HS-27A (cell line): ENCODE results near the gene TIA1.
"Not testable (repeated sequence)": the region's sequence is repeated elsewhere in the genome, so short reads cannot be mapped to it uniquely, and the experiment has no call there.

ENCODE experiments used
- DNase-seq: peaks from one replicate; pipeline ENCODE4 v3.0.0-alpha.2; 2012; ENCODE audit warnings: low read depth, missing footprints

The TIA1 gene

DNA sequence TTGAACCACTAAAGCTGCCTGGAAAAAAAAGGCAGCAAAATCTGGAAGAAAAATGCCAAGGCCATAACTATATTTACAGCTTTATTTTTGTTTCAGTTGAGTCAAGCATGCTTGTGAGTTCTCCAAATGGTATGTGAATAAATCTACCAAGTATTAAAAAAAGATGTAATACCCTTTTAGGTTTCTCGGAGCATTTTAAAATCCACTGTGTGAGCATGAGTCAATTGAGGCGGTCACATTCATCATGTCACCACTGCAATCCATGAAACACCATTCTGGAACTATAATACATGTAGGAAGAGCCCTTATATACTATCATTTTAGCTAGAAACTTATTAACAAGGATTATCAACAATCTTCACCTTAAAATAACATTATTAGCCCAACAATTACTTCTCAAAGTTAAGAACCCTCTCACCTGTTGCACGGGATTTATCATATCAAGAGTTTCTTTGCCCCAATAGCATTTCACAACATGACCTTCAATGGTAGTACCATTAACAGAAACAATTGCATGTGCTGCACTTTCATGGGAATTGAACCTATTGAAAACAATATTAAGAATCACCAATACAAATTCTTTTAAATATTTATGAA is 33.4 kb downstream of the TIA1 start:
- DNase-seq = peak; percentile 41

DNA sequence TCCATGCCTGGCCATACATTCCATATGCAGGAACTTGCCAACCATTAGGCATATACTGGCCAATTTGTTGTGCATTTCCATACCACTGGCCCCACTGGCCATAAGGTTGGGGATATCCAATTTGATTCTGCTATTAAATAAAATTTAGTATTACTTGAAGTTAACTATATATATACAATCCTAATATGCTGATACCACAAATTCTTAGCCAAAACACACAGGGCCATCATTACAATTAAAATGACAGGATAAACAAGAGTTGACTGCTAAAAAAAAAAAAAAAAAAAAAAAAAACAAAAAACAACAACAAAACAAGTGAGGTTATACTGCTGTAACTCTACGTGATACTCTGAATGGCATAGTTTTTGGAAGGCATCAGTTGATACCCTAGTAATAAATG is 34.1 kb downstream of the TIA1 start:
- DNase-seq = no peak

DNA sequence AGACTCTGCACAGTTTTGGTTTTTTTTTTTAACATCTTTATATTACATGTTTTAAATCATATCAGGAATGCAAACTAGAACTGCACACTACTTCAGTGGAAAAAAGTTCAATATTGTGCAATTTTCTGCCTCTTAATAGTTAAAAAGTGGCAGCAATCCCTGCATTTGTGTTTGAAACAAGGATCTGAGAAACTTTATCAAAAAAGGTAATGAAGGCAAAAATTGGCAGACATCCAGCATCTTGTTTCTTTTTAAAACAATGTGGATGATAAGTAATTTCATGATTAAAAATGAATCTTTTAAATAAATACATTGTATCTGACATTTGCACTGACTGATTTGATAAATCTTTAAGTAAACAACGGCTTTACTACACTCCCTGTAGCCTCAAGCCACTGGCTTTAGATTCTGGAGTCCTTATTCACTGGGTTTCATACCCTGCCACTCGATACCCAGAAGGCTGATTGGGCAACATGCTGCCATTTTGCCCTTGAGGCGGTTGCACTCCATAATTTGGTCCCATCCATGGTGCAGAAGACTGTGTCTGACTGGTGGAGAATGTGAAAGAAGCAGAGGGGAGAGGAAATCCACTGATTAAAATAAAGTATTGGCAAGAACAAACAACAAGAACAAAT is 36.0 kb downstream of the TIA1 start:
- DNase-seq = no peak

DNA sequence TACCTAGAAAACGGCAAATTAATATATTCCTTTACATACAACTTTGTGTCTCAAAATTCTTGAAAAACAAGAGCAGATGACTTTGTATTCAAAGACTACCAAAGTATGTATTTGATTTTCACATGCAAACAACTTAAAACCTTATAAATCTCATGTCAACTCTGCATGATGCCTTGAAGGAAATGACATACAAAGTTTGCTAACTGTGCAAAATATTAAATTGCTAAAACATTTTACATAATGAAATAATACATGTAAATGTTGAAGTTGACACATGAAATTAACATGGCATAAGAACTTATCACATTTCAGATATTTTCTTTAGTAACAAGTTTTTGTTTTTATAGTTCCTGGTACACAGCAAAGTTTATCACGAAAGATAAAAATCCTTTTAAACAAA is 36.8 kb downstream of the TIA1 start:
- no peak for DNase-seq

DNA sequence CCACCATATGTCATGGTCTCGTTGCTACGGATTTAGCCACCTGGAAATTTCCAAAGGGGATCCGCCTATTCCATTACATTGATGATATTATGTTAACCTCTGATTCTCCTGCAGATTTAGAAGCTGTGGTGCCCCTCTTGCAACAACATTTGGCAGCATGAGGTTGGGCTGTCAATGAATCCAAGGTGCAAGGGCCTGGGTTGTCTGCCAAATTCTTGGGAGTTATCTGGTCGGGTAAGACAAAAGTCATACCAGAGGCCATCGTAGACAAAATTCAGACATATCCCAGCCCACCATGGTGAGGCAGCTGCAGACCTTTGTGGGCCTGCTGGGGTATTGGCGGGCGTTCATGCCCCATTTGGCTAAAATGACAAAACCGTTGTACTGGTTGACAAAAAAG is 44.0 kb downstream of the TIA1 start:
- DNase-seq = no peak

DNA sequence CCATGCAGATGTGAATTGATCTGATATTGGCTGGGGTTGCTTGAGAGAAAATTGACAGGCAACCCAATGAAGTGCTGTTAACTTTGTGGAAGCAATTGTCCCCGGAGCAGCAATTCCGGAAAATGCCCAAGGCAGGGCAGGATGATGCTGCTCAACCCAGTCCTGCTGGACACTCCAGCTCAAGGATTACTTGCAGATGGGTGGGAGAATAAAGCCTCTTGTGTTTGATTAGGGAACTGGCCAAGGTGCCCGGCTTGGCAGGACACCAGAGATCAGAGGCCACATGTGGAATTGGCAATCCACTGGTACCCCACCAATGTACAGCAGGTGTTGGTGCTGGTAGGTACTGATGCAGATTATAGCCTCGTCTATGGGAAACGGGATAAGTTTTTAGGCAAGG is 45.3 kb downstream of the TIA1 start:
- DNase-seq = no peak

DNA sequence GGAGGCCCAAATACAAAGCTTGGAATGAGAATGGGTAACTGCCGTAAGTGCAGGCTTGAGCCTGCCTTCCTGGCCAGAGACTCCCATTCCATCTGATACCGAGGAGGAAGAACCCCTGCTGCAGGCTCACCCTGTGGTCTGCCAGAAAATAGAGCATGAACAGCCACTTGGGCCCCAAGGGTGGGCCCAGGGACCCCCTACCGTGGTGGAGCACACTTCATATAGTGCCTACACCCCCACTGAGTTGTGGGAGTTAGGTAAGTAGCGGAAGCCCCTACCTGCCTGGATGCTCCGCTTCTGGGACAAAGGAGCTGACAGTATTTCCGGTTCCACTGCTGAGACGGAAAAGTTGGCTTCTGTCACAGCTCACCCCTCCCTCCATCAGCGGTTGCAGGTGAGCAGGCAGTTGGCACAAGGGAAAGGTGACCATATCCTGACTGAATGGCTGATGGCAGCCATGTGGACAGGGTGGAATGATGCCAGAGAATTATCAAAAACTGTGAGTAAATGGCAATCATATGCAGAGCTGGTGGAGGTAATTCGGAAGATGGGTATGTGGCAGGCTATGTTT is 46.1 kb downstream of the TIA1 start:
- DNase-seq = no peak

DNA sequence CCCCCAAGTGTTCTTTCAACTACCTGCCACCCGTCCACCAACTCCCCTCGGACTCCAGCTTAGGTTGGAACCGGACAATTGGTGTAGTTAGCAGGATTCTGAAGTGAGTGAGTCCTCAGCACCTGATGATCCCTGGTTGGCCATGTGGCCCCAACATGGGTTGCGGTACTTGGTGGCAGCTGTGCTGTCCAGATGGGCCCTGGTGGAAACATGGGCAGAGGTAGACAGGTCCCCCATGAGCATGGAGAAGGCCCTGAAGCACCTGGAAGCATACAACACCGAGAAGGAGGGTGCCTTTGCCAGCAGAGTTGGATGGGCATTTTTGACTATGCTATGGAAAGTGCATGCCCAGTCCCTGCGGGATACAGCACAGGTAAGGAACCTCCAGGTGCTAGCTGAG is 46.6 kb downstream of the TIA1 start:
- DNase-seq = no peak

DNA sequence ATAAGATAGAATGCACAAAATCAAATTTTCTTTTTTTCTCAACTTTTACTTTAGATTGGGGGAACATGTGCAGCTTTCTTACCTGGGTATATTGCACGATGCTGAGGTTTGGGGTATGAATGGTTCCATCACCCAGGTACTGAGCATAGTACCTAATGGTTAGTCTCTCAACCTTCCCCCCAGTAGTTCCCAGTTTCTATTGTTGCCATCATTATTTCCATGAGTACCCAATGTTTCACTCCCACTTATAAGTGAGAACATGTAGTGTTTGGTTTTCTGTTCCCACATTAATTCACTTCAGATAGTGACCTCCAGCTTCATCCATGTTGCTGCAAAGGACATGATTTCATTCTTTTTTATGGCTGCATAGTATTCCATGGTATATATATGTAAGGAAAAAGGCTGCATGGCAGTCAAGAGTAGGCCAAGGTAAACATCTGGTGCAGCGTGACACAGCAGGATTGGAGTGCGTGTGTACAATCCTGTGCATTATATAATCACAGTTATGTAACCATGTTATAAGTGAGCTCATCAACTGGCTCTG is 47.1 kb downstream of the TIA1 start:
- DNase-seq = no peak

DNA sequence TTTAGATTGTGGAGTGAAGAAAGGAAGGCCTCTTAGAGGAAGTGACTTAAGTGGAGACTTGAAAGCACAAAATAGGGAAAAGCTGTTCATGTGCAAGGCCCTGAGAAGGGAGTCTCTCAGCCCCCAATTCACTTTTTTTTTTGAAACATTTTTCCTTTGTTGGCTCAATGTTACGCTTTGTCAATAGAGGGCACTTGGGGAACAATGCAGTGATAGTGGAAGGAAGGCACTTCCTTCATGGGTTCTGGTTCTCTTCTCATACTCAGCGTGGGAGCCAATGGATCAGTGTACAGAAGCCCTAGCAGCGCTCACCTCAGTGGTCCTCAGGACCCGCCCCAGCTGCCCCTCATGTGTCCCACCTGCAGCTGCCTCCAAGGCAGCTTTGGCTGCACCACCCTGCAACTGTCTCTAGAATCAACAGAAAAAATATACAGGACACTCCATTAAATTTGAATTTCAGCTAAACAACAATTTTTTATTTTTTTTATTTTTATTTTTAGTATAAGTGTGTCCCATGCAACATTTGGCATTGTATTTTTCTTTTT is 49.0 kb downstream of the TIA1 start:
- DNase-seq = no peak

DNA sequence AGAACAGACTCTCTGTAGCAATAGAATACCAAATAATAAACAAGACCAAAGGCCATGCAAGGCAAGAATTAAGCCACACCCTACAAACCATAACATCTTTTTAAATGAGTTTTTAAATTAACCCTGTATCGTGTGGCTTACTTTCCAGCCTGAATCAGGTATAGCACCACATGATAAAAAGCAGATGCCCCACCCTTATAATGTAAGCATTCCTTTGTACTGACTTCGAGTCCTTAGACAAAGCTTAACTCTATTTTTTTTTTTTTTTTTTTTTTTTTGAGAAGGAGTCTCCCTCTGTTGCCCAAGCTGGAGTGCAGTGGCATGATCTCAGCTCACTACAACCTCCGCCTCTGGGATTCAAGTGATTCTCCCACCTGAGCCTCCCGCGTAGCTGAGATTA is 55.9 kb downstream of the TIA1 start:
- no peak for DNase-seq

DNA sequence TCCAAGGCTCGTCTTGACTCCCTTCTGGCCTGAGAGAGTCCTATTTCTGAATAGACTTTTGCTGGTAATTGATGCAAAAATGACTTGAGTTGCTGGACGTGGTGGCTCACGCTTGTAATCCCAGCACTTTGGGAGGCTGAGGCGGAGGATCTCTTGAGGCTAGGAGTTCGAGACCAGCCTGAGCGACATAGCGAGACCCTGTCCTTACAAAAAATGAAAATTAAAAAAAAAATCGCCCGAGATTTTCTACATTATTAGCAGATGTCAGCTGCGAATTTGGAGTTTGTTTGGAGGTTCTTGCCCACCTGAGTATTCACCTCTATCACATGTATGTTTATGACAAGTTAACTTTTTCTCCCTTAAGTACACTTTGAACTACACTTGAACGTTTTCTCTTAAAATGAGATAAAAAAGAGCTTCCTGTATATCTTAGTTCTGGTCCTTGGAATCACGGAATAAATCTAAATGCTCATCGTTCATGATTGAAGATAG is 57.1 kb downstream of the TIA1 start:
- no peak for DNase-seq

DNA sequence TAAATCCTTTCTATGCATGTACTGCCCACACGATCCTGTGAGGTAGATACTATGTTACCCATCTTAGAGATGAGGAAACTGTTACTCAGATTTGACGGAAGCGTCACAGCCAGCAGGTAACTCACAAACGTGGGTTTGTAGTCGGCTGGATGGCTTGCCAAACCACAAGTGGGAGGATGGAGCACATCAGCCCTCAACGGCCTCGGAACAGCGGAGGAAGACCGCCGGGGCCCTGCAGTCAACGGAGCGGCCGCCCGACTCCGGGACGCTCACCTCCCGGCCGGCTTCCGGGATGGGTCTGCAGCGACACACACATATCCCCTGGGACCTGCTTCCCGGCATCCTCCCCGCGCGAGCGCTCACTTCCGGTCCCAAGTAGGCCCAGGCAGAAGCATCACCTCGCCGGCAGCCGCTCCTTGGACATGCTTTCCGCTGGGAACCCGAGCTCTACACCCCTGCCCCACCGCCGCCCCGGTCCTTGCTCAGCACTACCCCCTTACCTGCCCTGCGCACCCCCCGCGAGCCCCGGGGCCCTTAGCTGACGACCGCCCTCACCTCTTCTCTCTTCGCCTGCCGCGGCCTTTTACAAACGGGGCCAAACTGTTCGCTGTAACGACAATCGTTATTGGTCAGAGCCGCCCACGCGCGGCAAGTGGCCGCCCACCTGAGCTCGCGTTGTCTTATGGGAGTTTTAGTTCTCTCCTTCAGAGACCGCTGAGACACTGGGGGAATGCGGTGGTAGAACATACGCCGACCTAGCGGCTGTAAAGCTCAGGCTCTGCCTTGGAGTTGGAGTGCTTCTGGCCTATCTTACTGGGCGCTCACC is 57.8 kb downstream of the TIA1 start, which contains the start of gene C2orf42:
Gene C2orf42, minus strand, starts transcription at position 602 of the 826 bp plus-strand sequence. CDS start 9,034 bp downstream, outside the sequence.
- peak; percentile 79 for DNase-seq

DNA sequence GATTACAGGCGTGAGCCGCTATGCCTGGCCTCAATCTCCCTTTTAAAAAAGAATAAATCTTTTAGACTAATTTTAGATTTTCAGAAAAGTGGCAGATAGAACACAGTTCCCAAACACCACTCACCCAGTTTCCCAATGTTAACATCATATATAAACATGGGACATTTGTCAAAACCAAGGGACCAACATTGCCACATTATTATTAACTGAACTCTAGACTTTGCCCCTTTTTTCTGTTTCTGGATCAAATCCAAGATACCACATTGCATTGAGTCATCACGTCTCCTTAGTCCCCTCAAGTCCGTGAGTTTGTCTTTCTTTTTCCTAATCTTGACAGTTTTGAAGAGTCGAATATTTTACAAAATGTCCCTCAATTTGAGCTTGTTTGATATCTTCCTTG is 60.0 kb downstream of the TIA1 start:
- DNase-seq = no peak

DNA sequence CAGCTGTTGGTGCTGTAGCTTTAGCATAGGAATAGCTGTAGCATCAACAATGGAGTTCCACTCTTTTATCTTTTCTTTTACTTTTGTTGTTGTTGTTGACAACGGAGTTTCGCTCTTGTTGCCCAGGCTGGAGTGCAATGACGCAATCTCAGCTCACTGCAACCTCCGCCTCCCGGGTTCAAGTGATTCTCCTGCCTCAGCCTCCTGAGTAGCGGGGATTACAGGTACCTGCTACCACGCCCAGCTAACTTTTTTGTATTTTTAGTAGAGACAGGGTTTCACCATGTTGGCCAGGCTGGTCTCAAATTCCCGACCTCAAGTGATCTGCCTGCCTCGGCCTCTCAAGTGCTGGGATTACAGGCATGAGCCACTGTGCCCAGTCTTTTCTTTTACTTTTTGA is 61.3 kb downstream of the TIA1 start:
- not testable (repeated sequence) for DNase-seq

DNA sequence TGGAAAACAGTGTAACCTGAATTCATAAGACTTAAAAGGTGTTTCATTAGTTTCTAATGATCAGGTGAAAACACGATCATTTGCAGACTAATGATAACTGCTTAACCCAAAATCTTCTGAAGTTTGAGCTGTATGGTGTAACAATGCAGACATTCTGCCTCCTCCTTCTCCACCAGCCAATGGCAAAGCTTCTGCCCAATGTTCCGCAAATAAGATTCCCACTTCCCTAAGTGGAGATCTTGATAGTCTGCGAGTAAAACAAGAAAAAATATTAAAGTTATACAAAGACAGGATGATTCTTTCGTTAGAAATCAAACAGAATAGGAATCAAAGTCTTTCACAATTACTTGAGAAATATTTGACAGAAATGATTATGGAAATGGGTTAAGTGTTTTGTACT is 65.7 kb downstream of the TIA1 start:
- no peak for DNase-seq

DNA sequence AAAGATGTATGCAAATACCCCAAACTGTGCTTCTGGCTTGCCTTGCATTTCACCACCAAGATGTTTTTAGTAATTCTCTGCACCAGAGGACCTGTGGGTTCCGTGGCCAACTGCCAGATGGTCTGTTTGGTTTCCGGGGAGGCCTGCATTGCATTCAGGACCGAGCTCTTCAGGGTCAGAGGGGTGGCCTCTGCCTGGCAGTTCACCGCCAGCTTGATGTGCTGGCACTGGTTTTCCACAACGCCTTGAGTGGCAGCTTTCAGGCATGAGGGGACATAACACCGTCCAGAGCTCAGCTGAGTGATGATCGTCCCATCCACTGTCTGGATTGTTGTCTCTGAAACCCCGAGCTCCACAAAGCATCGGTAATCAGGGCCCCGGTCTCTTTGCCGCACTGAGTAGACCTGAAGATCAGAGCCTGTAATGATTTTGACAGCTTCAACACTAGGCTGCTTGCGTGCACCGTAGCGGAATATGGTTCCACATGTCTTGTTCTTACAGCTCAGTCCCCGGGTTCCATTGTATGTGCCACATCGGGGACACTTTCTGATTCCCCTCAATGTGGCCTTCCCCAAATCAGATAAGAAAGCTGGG is 67.0 kb downstream of the TIA1 start:
- no peak for DNase-seq

DNA sequence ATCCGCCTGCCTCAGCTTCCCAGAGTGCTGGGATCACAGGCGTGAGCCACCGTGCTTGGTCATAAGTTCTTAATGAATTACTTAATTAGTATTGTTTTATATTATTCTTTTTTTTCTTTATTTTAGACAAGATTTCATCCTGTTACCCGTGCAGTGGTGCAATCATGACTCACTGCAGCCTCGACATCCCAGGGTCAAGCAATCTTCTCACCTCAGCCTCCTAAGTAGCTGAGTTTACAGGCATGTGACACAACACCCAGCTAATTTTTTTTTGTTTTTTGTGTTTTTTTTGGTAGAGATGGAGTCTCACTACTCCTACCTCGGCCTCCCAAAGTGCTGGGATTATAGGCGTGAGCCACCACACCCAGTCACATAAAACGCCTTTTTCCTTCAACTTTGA is 74.9 kb downstream of the TIA1 start:
- DNase-seq = no peak

DNA sequence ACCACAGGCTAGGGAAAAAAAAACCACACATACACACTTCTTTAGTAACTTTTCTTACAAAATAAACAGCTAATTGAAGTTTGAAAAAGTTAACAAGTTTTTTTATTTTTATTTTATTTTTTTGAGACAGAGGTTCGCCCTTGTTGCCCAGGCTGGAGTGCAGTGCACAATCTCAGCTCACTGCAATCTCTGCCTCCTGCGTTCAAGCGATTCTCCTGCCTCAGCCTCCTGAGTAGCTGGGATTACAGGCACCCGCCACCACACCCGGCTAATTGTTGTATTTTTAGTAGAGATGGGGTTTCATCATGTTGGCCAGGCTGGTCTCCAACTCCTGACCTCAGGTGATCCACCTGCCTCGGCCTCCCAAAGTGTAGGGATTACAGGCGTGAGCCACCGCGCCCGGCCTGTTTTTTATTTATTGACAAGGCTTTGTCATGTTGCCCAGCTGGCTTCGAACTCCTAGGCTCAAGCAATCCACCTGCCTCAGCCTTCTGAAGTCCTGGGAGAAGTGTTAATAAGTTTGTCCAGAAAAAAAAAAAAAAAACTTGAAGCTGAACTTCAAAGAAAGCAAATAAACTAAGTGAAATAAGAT is 78.7 kb downstream of the TIA1 start:
- not testable (repeated sequence) for DNase-seq

DNA sequence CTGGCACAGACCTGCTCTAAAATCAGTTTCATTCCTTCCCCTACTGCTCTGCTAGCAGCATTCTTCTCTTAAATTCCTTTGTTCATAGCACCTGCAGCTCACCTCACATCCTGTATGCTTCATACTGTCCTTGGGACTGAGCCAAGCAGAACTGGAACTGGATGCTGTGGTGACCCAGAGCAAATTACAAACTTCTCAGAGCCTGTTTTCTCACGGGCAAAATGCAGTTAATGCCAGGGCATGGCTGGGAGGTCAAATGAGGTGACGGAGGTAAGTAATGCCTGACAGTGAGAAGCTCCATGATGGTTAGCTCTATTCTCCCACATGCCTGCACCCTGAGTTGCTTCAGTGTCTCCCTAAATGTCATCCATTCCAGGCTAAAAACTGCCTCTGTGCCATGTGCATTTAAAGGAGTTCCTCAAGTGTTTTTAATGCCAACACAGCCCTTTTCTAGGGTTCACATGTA is 87.3 kb downstream of the TIA1 start:
- DNase-seq = no peak

DNA sequence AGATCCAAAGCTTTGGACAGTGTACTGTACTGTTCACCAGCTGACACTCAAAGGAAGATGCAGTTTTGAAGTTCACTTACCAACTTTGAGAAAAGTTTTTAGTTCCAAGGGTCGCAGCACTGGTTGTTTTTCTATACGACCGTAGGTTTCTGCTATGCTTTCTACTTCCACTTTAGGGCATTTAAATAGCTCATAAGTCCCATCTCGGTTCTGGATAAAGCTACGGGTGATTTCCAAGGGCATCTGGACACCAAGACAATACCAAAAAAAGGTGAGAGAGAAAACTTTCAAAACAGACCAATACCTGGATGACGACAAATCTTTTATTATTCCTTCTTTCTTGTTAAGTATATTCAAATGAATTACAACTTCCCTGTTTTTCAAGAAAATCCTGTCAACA is 87.9 kb downstream of the TIA1 start:
- no peak for DNase-seq
